Neural crest cell (in vitro differentiated cells): ENCODE measurements around the gene CA5A. TPM values are rescaled to one million over a fixed set of nuclear protein-coding genes. Genes with fewer than 3 reads are reported as not detected.

ENCODE experiments used
- DNase-seq: peaks from one replicate; pipeline ENCODE4 v3.0.0; 2021; ENCODE audit warnings: low read depth, mixed read lengths, low spot score
- H3K27ac Mint-ChIP-seq: one replicate; pipeline ENCODE4 v1.8.0; 2021; ENCODE audit warnings: mild to moderate bottlenecking, mixed read lengths; ENCODE audit not compliant: unreplicated experiment
- H3K27me3 Mint-ChIP-seq: 2 replicates; pipeline ENCODE4 v1.8.0; 2021; ENCODE audit warnings: low read depth, mild to moderate bottlenecking, mixed read lengths
- H3K36me3 Mint-ChIP-seq: 2 replicates; pipeline ENCODE4 v1.8.0; 2021; ENCODE audit warnings: low read depth, mild to moderate bottlenecking, mixed read lengths
- H3K4me1 Mint-ChIP-seq: 2 replicates; pipeline ENCODE4 v1.8.0; 2021; ENCODE audit warnings: mixed read lengths
- H3K4me3 Mint-ChIP-seq: one replicate; pipeline ENCODE4 v1.8.0; 2021; ENCODE audit warnings: mild to moderate bottlenecking, mixed read lengths
- H3K9me3 Mint-ChIP-seq: 2 replicates; pipeline ENCODE4 v1.8.0; 2021; ENCODE audit warnings: mixed read lengths
- total RNA-seq: library from RNA; stranded (reverse); gene quantifications from 2 replicates; pipeline ENCODE4 v1.2.1, GENCODE V29; 2021
- TF ChIP-seq, protein P1 (sequence below): fragments of 200-600 bp; sonication (generic); conservative IDR thresholded peaks from 2 replicates; pipeline ENCODE4 v1.5.0; 2021; ENCODE audit warnings: antibody characterized with exemption, mild to moderate bottlenecking

Gene CA5A
- total RNA-seq, 1 donor from 2014 or later = not detected

DNA sequence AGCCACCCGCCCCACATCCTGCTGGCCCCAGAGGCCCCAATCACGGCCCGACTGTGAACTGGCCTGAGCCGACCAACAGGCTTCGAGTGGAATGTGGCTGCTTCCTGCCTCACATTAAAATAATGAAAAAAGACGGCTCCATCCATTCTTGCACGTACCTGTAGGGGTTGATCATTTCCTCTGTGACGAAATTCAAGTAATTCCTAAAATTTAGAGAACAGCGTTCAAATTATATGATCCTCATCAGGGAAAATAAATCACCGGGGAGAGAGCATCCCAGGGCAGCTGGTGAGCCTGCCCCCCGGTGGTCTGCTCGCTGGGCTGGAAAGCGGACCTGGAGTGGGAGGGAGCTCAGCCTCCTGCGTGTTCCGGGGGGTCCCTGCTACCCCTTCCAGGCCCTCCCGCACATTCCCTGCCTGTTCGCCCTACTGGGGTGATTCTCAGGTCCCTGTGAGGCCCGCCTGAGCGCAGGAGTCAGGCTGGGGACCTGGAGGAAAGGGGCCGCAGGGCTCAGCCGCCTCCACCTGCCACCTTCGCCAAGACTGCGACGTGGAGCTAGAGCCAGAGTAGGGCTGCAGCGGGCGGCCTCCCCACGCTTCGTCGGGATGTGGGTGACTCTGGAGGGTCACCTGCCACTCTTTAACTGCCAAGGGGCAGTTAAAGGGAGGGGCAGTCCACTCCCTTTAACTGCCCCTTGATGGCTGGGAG is 95.9 kb downstream of the CA5A start:
- Mint-ChIP-seq H3K9me3 (no peaks in the 10 kb centered on the region), H3K27ac (no peak overlapping the region), H3K36me3 (no peaks in the 10 kb centered on the region), H3K27me3 (no peaks in the 10 kb centered on the region), H3K4me1 (peaks cover 8% of the 10 kb centered on the region), H3K4me3 (no peak overlapping the region)
- DNase-seq = no peak
- TF ChIP-seq, protein P1, sequence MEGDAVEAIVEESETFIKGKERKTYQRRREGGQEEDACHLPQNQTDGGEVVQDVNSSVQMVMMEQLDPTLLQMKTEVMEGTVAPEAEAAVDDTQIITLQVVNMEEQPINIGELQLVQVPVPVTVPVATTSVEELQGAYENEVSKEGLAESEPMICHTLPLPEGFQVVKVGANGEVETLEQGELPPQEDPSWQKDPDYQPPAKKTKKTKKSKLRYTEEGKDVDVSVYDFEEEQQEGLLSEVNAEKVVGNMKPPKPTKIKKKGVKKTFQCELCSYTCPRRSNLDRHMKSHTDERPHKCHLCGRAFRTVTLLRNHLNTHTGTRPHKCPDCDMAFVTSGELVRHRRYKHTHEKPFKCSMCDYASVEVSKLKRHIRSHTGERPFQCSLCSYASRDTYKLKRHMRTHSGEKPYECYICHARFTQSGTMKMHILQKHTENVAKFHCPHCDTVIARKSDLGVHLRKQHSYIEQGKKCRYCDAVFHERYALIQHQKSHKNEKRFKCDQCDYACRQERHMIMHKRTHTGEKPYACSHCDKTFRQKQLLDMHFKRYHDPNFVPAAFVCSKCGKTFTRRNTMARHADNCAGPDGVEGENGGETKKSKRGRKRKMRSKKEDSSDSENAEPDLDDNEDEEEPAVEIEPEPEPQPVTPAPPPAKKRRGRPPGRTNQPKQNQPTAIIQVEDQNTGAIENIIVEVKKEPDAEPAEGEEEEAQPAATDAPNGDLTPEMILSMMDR = no peak

DNA sequence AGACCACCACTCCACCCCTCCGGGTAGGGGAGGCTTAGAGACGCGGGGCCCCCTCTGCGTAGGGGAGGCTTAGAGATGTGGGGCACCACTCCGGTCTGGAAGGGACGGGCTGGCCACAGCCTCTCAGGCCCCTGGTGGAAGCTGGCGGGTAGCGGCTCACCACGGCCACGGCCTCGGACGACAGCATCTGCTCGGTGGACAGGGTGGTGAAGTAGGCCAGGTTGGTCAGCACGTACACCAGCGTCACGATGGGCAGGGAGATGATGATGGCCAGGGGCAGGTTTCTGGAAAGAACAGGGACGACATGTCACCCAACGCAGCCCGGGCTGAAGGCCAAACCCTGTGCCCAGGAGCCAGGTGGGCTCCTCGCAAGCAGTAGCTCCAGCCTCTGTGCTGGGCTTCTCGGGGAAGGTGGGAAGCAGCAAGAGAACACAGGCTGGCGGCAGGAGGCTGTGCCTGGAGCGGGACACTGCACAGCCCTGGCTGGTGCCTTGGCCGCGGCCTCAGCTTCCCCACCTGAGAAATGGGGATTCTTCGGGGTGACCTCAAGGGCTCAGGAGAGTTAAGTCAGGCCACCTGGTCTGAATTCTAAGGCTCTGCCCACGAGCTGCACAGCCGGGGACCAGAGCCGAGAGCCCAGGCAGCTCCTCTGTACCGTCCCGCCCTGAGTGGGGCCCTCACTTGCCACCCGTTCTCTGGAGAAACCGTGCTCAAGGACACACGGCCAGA is 96.6 kb downstream of the CA5A start:
- H3K4me3 Mint-ChIP-seq = no peak overlapping the region
- H3K27ac Mint-ChIP-seq = no peak overlapping the region
- H3K36me3 Mint-ChIP-seq = no peaks in the 10 kb centered on the region
- no peaks in the 10 kb centered on the region for H3K9me3 Mint-ChIP-seq
- no peak for DNase-seq
- H3K27me3 Mint-ChIP-seq = no peaks in the 10 kb centered on the region
- peaks cover 6% of the 10 kb centered on the region for H3K4me1 Mint-ChIP-seq
- TF ChIP-seq, protein P1 = no peak

DNA sequence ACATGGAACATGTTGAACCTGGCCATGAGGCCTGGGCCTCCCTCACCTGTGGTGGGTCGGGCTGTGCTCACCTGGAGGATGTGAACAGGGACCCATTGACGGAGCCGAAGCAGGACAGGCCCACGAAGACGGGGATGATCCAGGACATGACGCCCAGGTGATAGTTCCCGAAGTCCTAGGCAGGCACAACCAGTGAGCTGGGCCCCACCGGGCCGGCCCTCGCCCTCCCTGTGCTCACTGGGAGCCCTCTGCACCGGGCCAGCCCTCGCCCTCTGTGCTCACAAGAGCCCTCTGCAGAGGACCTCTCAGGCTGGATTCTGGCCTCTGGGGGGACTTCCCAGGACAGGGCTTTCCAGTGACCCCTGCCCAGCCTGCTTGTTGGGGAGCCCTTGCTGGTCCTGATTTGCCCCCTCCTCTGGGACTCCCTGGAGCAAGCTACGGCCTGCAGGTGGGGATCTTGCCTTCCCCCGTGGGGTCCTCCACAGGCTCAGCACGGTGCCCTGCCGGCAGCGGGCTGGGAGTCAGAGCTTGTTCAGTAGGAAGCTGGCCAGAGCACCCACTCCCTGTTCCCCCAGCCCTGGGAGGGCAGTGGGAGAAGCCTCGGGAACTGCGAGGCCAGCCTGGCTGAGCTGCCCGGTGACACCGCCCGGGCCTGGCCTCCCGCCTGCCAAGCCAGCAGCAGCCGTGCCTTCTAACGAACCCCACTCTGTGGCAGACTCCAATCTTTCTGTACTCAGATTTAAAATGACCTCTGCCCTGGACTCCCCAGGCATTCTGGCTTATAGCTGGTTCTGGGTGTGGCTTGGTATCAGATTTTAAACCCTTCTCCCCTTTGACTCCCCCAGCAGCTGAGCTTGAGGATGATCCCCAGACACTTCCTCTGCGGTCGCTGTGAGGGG is 97.4 kb downstream of the CA5A start:
- H3K9me3 Mint-ChIP-seq = no peaks in the 10 kb centered on the region
- no peaks in the 10 kb centered on the region for H3K36me3 Mint-ChIP-seq
- no peaks in the 10 kb centered on the region for H3K27me3 Mint-ChIP-seq
- H3K27ac Mint-ChIP-seq = no peak overlapping the region
- H3K4me3 Mint-ChIP-seq = no peak overlapping the region
- no peak for DNase-seq
- TF ChIP-seq, protein P1 = no peak
- H3K4me1 Mint-ChIP-seq = peaks cover 4% of the 10 kb centered on the region

Other genes starting within 250 kb of the CA5A start
- gene KLHDC4, start 170.5 kb downstream of the CA5A start, total RNA-seq = 55.4 and 57.0 TPM in 2 replicates
- 40.5 and 41.6 TPM in 2 replicates for gene SLC7A5, start 67.0 kb downstream of the CA5A start, total RNA-seq
- gene BANP, start 14.9 kb upstream of the CA5A start, total RNA-seq = 34.0 and 39.1 TPM in 2 replicates